ENCODE results near the gene PWWP3B. TPM values are rescaled to one million over a fixed set of nuclear protein-coding genes. Genes with fewer than 3 reads are reported as not detected.

PWWP3B gene
- total RNA-seq, 2 donors from 2014 or later: 1.2 to 56.7 TPM

DNA sequence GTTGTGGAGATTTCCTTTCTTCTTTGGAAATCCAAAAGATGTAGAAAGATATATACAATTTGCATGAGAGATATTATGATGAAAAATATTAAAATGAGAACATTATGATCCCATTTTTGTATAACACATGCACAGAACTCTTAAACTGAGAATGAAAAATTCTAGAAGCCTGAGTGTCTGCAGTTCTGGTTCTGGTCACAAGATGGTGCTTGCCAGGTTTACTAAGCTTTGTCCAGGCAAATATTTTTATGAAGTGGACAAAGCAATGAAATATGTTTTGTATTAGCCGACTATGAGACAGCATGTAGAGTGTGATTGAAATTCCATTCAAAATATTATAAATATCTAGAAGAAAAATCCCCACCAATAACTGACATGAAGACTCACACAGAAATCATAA is 2.2 kb downstream of the PWWP3B start:
- Histone ChIP-seq H3K9me3 (no peaks in the 10 kb centered on the region), H3K4me1 (replicated peaks) (no peaks in the 10 kb centered on the region), H3K36me3 (no peaks in the 10 kb centered on the region), H3K27ac (no peak overlapping the region), H3K4me3 (no peak overlapping the region), H3K27me3 (replicated peaks; ENCODE audit: insufficient read depth) (no peaks in the 10 kb centered on the region)
- WGBS: 7% methylated on average over 1 of the region's 1 CpG
- TF ChIP-seq CTCF (IDR thresholded peaks at IDR 0.05) (peak in 3 of 4 experiments; percentile 11 to 49 (median 39)), POLR2AphosphoS5 (IDR thresholded peaks at IDR 0.05) (peak; percentile 25), POLR2A (IDR thresholded peaks at IDR 0.05) (no peak)
- DNase-seq (ENCODE audit: low spot score): no peak
- intact Hi-C loops (cut with DNase I): no loop called here

DNA sequence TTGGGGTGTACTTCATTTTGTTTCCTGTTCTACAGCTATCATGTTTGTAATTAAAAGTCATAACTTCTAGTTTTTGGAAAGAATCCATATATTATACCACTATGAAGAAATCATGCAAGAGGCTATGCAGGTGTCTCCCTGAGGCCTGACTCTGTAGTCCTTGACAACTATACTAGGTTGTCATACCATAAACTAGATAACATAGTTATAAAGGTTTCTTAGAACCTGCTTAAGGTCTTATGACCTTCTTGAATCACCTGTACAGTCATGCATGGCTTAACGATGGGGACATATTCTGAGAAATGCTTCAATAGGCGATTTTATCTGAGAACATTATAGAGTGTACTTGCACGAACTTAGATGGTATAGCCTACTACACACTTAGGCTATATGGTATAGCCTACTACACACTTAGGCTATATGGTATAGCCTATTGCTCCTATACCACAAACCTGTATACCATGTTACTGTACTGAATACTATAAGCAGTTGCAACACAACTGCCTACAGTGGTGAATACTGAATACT is 3.3 kb downstream of the PWWP3B start:
- WGBS: 93% methylated on average over 3 of the region's 3 CpGs
- no peaks in the 10 kb centered on the region for H3K36me3 ChIP-seq
- H3K4me3 ChIP-seq: no peak overlapping the region
- no peak for DNase-seq (ENCODE audit: low spot score)
- intact Hi-C loops (cut with DNase I): no loop called here
- no peak overlapping the region for H3K27ac ChIP-seq
- H3K27me3 ChIP-seq (replicated peaks; ENCODE audit: insufficient read depth): no peaks in the 10 kb centered on the region
- no peaks in the 10 kb centered on the region for H3K4me1 ChIP-seq (replicated peaks)
- H3K9me3 ChIP-seq: no peaks in the 10 kb centered on the region
- TF ChIP-seq CTCF (IDR thresholded peaks at IDR 0.05) (no peak), POLR2AphosphoS5 (IDR thresholded peaks at IDR 0.05) (no peak), POLR2A (IDR thresholded peaks at IDR 0.05) (no peak)

- Histone ChIP-seq H3K4me3 (no peak overlapping the region), H3K27me3 (replicated peaks; ENCODE audit: insufficient read depth) (no peaks in the 10 kb centered on the region), H3K4me1 (replicated peaks) (no peaks in the 10 kb centered on the region), H3K27ac (no peak overlapping the region), H3K9me3 (no peaks in the 10 kb centered on the region), H3K36me3 (no peaks in the 10 kb centered on the region)
- WGBS: 18% methylated on average over 22 of the region's 22 CpGs
- intact Hi-C loops (cut with DNase I): no loop called here
- TF ChIP-seq POLR2A (IDR thresholded peaks at IDR 0.05) (no peak), POLR2AphosphoS5 (IDR thresholded peaks at IDR 0.05) (no peak), CTCF (IDR thresholded peaks at IDR 0.05) (no peak)
- peak; percentile 4 for DNase-seq (ENCODE audit: low spot score)
Measured at GRCh38 chrX:106177106-106177981, 9.2 kb downstream of the PWWP3B start.

GRCh38 chrX:106177982-106178321 is 9.8 kb downstream of the PWWP3B start:
- intact Hi-C loops (cut with DNase I): no loop called here
- WGBS: 78% methylated on average over 4 of the region's 4 CpGs

More at GRCh38 chrX:106177982-106178321, 9.8 kb downstream of the PWWP3B start:
- H3K4me1 ChIP-seq (replicated peaks): no peaks in the 10 kb centered on the region
- TF ChIP-seq CTCF (IDR thresholded peaks at IDR 0.05) (no peak), POLR2A (IDR thresholded peaks at IDR 0.05) (no peak), POLR2AphosphoS5 (IDR thresholded peaks at IDR 0.05) (no peak)
- DNase-seq (ENCODE audit: low spot score): no peak
- H3K9me3 ChIP-seq: no peaks in the 10 kb centered on the region
- no peaks in the 10 kb centered on the region for H3K36me3 ChIP-seq
- H3K4me3 ChIP-seq: no peak overlapping the region
- H3K27me3 ChIP-seq (replicated peaks; ENCODE audit: insufficient read depth): no peaks in the 10 kb centered on the region
- H3K27ac ChIP-seq: no peak overlapping the region
